Left ventricle myocardium inferior (tissue), 1 donor: Measurements from ENCODE around the gene WNT7A. TPM values are rescaled to one million over a fixed set of nuclear protein-coding genes. Genes with fewer than 3 reads are reported as not detected.

ENCODE experiments used
- DNase-seq: peaks from one replicate; pipeline ENCODE4 v3.0.0-alpha.2; 2020
- H3K27ac ChIP-seq: fragments of 200-600 bp; replicated peaks from 2 replicates; pipeline ENCODE4 v1.8.0; 2021
- H3K27me3 ChIP-seq: fragments of 200-600 bp; 2 replicates; pipeline ENCODE4 v1.8.0; 2021; ENCODE audit warnings: low read depth
- H3K36me3 ChIP-seq: fragments of 200-600 bp; 2 replicates; pipeline ENCODE4 v1.8.0; 2021
- H3K4me1 ChIP-seq: fragments of 200-600 bp; 2 replicates; pipeline ENCODE4 v1.8.0; 2021
- H3K4me3 ChIP-seq: fragments of 200-600 bp; 2 replicates; pipeline ENCODE4 v1.8.0; 2021; ENCODE audit warnings: mild to moderate bottlenecking, moderate library complexity
- H3K9me3 ChIP-seq: fragments of 200-600 bp; replicated peaks from 2 replicates; pipeline ENCODE4 v1.8.0; 2021
- CTCF ChIP-seq: fragments of 200-600 bp; IDR thresholded peaks from 2 replicates; pipeline ENCODE4 v1.8.0; 2021; ENCODE audit warnings: antibody characterized with exemption, mild to moderate bottlenecking, borderline replicate concordance
- intact Hi-C: fragments of 100-400 bp; cut with micrococcal nuclease; formaldehyde crosslinking; loops from one replicate; pipeline ENCODE4 v1.11.0; 2022
- total RNA-seq: library from RNA; stranded (reverse); fragmentation: NEBNext Ultra II Directional; extraction: Animal tissue kit (Norgen Biotek cat#: 25700); gene quantifications from one replicate; pipeline ENCODE4 v1.2.1, GENCODE V29; 2021
- donor health status: DM: no; HTN: yes; CAD: no; lungs with severe emphysema.

The WNT7A gene
- total RNA-seq, 1 donor from 2014 or later: not detected

- H3K27me3 ChIP-seq: peaks cover 60% of the 10 kb centered on the region
- no peak overlapping the region for H3K4me3 ChIP-seq
- intact Hi-C loops: no loop called here
- H3K9me3 ChIP-seq: no peaks in the 10 kb centered on the region
- no peak overlapping the region for H3K27ac ChIP-seq
- no peak for TF ChIP-seq CTCF
- H3K36me3 ChIP-seq: no peaks in the 10 kb centered on the region
- no peak for DNase-seq
- no peaks in the 10 kb centered on the region for H3K4me1 ChIP-seq
These were observed 52.6 kb downstream of the WNT7A start for GRCh38 chr3:13827256-13827655.

- H3K36me3 ChIP-seq: no peaks in the 10 kb centered on the region
- DNase-seq: no peak
- H3K27me3 ChIP-seq: peaks cover 60% of the 10 kb centered on the region
- intact Hi-C loops: no loop called here
- H3K4me1 ChIP-seq: no peaks in the 10 kb centered on the region
- H3K4me3 ChIP-seq: no peak overlapping the region
- TF ChIP-seq CTCF: no peak
- H3K9me3 ChIP-seq: peaks cover 5% of the 10 kb centered on the region
- H3K27ac ChIP-seq: no peak overlapping the region
These were observed 53.2 kb downstream of the WNT7A start for GRCh38 chr3:13826672-13827071.

GRCh38 chr3:13825821-13826220 lies 54.0 kb downstream of the WNT7A start:
- H3K27me3 ChIP-seq: peaks cover 60% of the 10 kb centered on the region
- H3K9me3 ChIP-seq: peaks cover 7% of the 10 kb centered on the region
- DNase-seq: no peak
- no peak overlapping the region for H3K4me3 ChIP-seq
- TF ChIP-seq CTCF: no peak
- no peaks in the 10 kb centered on the region for H3K36me3 ChIP-seq
- intact Hi-C loops: no loop called here
- H3K27ac ChIP-seq: no peak overlapping the region
- H3K4me1 ChIP-seq: no peaks in the 10 kb centered on the region

GRCh38 chr3:13825311-13825579 lies 54.6 kb downstream of the WNT7A start:
- H3K4me3 ChIP-seq: no peak overlapping the region
- H3K27me3 ChIP-seq: peaks cover 60% of the 10 kb centered on the region
- DNase-seq: no peak
- no peak for TF ChIP-seq CTCF
- peaks cover 7% of the 10 kb centered on the region for H3K9me3 ChIP-seq
- no peak overlapping the region for H3K27ac ChIP-seq
- no peaks in the 10 kb centered on the region for H3K4me1 ChIP-seq
- no peaks in the 10 kb centered on the region for H3K36me3 ChIP-seq
- intact Hi-C loops: no loop called here

GRCh38 chr3:13824521-13825310 lies 55.2 kb downstream of the WNT7A start:
- Histone ChIP-seq H3K36me3 (no peaks in the 10 kb centered on the region), H3K9me3 (peaks cover 7% of the 10 kb centered on the region), H3K27me3 (peaks cover 57% of the 10 kb centered on the region), H3K27ac (no peak overlapping the region), H3K4me3 (no peak overlapping the region), H3K4me1 (no peaks in the 10 kb centered on the region)
- DNase-seq: no peak
- TF ChIP-seq CTCF: no peak
- intact Hi-C loops: no loop called here
